Endothelial cell of hepatic sinusoid (primary cell): ENCODE results near the gene PLTP.

Experiments used
- in situ Hi-C: cut with HindIII; loops from 2 replicates; pipeline ENCODE4 v1.10.0; 2017; ENCODE audit warnings: low sequenced_read_pairs

Gene PLTP

DNA sequence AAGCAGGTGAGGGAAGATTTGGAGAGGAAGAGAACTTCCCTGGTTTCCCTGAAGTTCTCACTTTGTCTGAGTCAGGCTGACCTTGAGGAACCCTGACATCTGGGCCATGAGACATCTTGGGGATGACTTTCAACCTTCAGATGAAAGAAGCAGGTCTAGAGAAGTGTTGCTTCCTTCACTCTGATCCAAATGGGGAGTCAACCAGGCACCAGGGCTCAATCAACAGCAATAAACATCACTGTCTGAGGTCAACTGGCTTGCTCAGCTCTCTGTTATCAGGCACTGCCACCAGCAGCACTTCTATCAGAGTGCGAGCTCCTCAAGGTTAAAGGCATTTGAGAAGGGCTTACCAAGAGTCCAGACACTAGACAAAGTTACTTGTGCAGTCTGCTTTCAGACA, 61.0 kb downstream of the PLTP start:
- in situ Hi-C loops, result no loop called here

DNA sequence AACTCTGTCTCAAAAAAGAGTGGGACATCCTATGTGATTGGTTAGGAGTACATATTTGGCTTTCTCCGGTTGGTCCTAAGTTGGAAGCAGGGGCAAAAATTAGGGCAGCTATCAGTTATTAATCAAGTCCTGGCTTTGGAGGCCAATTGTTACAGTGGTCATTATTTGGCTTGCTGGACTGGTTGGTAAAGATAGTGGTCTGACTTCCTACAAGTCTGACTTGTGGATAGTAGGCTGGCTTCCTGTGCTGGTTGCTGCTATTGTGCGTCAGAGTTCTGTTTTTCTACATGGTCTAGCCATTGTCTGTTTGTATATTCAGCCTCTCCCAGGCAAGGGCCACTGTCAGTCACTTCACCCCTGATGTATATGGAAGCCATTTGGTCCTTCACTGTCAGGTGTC, 61.7 kb downstream of the PLTP start:
- in situ Hi-C loops, result no loop called here

DNA sequence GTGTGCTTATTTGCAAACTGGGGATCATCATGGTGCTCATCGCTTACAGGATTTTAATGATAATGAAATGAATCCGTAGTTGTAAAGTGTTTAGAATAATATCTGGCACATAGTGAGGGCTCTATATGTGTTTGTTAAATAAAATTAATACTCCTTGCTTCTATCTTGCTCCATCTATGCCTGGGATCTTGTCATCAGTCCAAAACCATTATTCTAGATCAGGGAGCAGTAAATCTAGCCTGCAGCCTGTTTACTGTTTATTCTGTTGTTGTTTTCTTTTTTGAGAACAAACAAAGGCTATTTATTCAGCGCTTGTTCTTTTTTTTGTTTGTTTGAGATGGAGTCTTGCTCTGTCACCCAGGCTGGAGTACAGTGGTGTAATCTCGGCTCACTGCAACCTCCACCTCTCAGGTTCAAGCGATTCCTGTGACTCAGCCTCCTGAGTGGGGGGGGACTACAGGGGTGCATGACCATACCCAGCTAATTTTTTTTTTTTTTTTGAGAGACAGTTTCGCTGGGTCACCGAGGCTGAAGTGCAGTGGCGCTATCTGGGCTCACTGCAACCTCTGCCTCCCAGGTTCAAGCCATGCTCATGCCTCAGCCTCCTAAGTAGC, 62.9 kb downstream of the PLTP start:
- in situ Hi-C loops, result no loop called here
